ENCODE measurements around the gene WDFY1.

GRCh38 chr2:223943135-223943534 lies 2.0 kb downstream of the WDFY1 start:
- TF ChIP-seq CTCF (tag by site-specific recombination; IDR thresholded peaks at IDR 0.05) (no peak), ZNF621 (tag by site-specific recombination; IDR thresholded peaks at IDR 0.05) (no peak), ZNF311 (tag by site-specific recombination; IDR thresholded peaks at IDR 0.05; ENCODE audit: borderline replicate concordance) (no peak), ZBTB8A (tag by site-specific recombination; IDR thresholded peaks at IDR 0.05) (no peak), ZNF274 (IDR thresholded peaks at IDR 0.05; ENCODE audit: low read length) (no peak), ZNF274 (tag by site-specific recombination; IDR thresholded peaks at IDR 0.05; ENCODE audit: borderline replicate concordance) (no peak), ZNF704 (tag by site-specific recombination; IDR thresholded peaks at IDR 0.05) (no peak), ZNF433 (tag by site-specific recombination; IDR thresholded peaks at IDR 0.05; ENCODE audit: low read depth) (no peak), ZNF585B (tag by site-specific recombination; IDR thresholded peaks at IDR 0.05) (no peak), ZNF16 (tag by site-specific recombination; IDR thresholded peaks at IDR 0.05; ENCODE audit: low read depth) (no peak), PATZ1 (tag by site-specific recombination; IDR thresholded peaks at IDR 0.05) (no peak), INSM2 (tag by site-specific recombination; IDR thresholded peaks at IDR 0.05) (no peak)
